ENCODE measurements around the gene SYT9.
A peak's percentile ranks its signal among the peaks of the same experiment; 100 is the strongest.

DNA sequence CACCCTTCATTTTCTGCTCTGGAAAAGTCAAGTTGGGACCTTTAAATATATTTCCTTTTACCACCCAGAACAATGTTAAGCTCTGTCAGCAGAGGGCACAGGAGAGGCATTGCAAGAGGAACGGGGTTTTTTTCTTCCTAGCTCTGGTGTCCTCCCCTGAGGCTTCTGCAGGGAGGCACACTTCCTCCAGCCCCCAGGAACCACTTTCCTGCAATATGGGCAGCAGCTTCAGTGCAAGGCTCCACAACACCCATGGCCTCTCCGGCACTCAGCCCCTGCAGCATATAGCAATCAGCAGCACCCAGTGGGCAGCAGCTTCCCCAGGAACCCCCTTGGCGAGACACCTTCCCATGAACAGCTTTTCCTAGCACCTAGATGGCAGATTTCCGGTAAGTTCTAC, 101.4 kb downstream of the SYT9 start:
- TF ChIP-seq POLR2A (IDR thresholded peaks at IDR 0.05; ENCODE audit: low read depth, low read length) (no peak), MAZ (IDR thresholded peaks at IDR 0.05; ENCODE audit: borderline replicate concordance, low read depth, low read length) (no peak), CTCF (conservative IDR thresholded peaks at IDR 0.05; ENCODE audit: low read depth, low read length) (peak; percentile 23; the same call in 1 of the 2 replicates), ELK1 (IDR thresholded peaks at IDR 0.05; ENCODE audit: borderline replicate concordance, low read depth, low read length) (no peak)
